GDM1 (cell line): ENCODE measurements around the gene MZT2B.
"Not testable (repeated sequence)": the region's sequence is repeated elsewhere in the genome, so short reads cannot be mapped to it uniquely, and the experiment has no call there.

Experiments used
- DNase-seq: peaks from one replicate; lab custom pipeline; 2025; lab: John Stamatoyannopoulos, UW

The MZT2B gene

GRCh38 chr2:130219147-130219546 lies 37.1 kb downstream of the MZT2B start:
- DNase-seq: not testable (repeated sequence)

GRCh38 chr2:130220505-130220904 lies 38.4 kb downstream of the MZT2B start:
- not testable (repeated sequence) for DNase-seq

DNA sequence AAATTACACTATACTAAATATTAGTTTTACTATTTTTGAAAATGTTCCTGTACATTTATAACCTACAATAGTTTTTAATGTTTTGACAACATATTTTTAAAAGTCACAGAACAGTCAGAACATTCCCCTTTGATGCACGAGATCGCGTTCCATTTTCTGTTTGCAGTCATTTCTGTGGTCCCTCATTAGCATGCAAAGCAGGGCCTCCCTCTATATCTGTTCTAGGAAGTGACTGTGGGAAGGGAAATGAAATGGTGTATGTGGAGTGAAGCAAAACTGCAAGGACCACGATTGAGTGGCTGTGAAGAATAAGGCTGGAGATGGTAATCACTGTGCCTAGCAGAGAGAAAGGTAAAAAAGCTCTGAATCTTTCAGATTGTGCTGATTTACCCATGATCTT lies 40.5 kb downstream of the MZT2B start:
- DNase-seq: not testable (repeated sequence)

GRCh38 chr2:130228005-130228404 lies 45.9 kb downstream of the MZT2B start:
- DNase-seq: not testable (repeated sequence)

DNA sequence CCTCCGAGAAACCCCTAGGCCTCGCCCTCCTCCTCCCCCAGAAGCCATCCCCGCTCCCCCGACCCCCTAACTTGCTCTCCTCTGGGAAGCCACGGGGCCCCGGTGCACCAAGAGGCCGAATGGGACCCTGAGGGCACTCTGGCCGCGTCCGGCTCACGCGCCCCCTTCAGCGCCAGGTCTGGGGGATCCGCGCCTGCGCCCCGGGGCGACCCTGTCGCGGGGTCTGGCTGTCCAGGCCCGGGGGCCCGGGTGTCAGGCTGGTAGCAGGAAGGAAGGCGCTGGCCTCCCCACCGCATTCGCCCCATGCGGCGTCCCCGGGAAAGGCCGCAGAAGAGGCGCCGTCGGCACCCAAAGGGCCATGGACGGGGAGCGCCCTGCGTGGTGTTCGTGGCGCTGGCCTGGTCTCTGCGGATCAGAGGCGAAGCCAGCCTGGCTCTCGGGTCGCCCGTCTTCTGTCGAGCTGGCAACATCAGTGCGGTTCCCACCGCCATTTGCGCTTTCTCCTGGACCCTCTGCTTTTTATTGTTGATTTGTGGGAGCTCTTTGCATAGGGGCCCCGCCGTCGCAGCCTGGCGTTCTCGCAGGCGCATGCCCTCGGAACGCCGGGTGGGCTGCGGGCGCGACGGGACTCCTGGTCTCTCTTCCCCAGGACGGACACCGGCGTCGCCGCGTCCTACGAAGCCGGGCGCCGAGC lies 46.6 kb downstream of the MZT2B start:
- not testable (repeated sequence) for DNase-seq

- not testable (repeated sequence) for DNase-seq
Measured at GRCh38 chr2:130229161-130229510, 47.1 kb downstream of the MZT2B start.

DNA sequence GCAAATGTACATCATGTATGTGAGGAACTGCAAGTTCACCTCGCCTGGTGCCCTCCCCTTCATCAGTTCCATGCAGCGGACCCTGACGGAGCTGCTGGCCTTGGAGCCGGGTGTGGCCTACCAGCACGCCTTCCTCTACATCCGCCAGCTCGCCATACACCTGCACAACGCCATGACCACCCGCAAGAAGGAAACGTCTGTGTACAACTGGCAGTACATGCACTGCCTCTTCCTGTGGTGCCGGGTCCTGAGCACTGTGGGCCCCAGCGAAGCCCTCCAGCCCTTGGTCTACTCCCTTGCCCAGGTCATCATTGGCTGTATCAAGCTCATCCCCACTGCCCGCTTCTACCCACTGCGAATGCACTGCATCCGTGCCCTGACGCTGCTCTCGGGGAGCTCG lies 48.3 kb downstream of the MZT2B start:
- DNase-seq: not testable (repeated sequence)

- not testable (repeated sequence) for DNase-seq
Measured at GRCh38 chr2:130230907-130231306, 48.8 kb downstream of the MZT2B start.

GRCh38 chr2:130231656-130232055 lies 49.6 kb downstream of the MZT2B start:
- DNase-seq: no peak

DNA sequence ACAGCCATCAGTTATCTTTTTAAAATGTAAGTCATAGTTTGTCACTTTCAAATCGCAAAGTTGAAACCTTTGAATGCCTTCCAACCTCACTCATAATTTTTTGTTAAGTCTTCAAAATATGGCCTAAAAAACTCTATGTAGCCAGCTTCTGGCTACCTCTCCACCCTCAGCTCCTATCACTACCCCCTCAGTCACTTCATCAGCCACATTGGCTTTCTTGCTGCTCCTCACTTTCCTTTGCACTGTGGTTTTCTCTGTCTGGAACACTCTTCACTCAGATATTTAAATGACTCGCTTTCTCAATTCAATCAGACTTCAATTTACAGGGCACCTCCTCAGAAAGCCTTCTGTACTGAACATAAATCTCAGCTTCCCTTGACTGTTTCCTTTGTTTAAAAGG lies 51.0 kb downstream of the MZT2B start:
- not testable (repeated sequence) for DNase-seq

- not testable (repeated sequence) for DNase-seq
Measured at GRCh38 chr2:130239581-130239980, 57.5 kb downstream of the MZT2B start.
